Measurements from ENCODE around the gene MFAP3.

GRCh38 chr5:154081246-154081645 is 42.5 kb downstream of the MFAP3 start:
- TF ChIP-seq CTCF (IDR thresholded peaks at IDR 0.05): no peak
- no peak for TF ChIP-seq POLR2AphosphoS5 (IDR thresholded peaks at IDR 0.05)

Data from upper lobe of left lung (tissue), 4 donors.